ENCODE data around the gene C1RL.

GRCh38 chr12:7102582-7102981, 6.4 kb downstream of the C1RL start:
- TF ChIP-seq CTCF (conservative IDR thresholded peaks at IDR 0.05; ENCODE audit: low read length) (no peak), EZH2phosphoT487 (IDR thresholded peaks at IDR 0.05; ENCODE audit: borderline replicate concordance, low read depth, low read length) (no peak)
